Measurements from ENCODE around the gene CACNG6. TPM values are rescaled to one million over a fixed set of nuclear protein-coding genes. Genes with fewer than 3 reads are reported as not detected.

Gene CACNG6
- total RNA-seq, 6 donors from 2014 or later, result 1.5 to 11.5 (median 5.6) TPM; not detected in 2

GRCh38 chr19:53951947-53952346 is 39.5 kb upstream of the CACNG6 start:
- TF ChIP-seq EP300 (IDR thresholded peaks at IDR 0.05), result no peak
- 85 to 88% methylated on average over 9 of the region's 9 CpGs for WGBS, 2 donors
- H3K4me1 ChIP-seq, result no peaks in the 10 kb centered on the region

GRCh38 chr19:53953383-53953782 is 38.1 kb upstream of the CACNG6 start:
- no peak for DNase-seq
- 80 to 88% methylated on average over 7 to 8 of the region's 8 CpGs for WGBS, 2 donors
- no peak for ATAC-seq (ENCODE audit: low FRiP score in 2 of 2)
- H3K27me3 ChIP-seq, result peaks cover 0 to 11% (median 7%) of the 10 kb centered on the region in 4 donors
- H3K36me3 ChIP-seq, result no peaks in the 10 kb centered on the region
- no peak overlapping the region for H3K27ac ChIP-seq
- H3K9me3 ChIP-seq, result no peaks in the 10 kb centered on the region
- no peaks in the 10 kb centered on the region for H3K4me1 ChIP-seq
- TF ChIP-seq POLR2A (IDR thresholded peaks at IDR 0.05) (no peak), EP300 (IDR thresholded peaks at IDR 0.05) (no peak), CTCF (IDR thresholded peaks at IDR 0.05) (no peak), POLR2AphosphoS5 (IDR thresholded peaks at IDR 0.05) (no peak)
- H3K4me3 ChIP-seq, result no peak overlapping the region

More at GRCh38 chr19:53951947-53952346, 39.5 kb upstream of the CACNG6 start:
- no peaks in the 10 kb centered on the region for H3K9me3 ChIP-seq
- peaks cover 0 to 1% (median 0%) of the 10 kb centered on the region in 4 donors for H3K27me3 ChIP-seq
- H3K27ac ChIP-seq, result no peak overlapping the region
- DNase-seq (no peak), ATAC-seq (ENCODE audit: low FRiP score in 2 of 2) (no peak)
- H3K36me3 ChIP-seq, result no peaks in the 10 kb centered on the region
- no peak overlapping the region for H3K4me3 ChIP-seq

GRCh38 chr19:53957448-53958167 is 33.8 kb upstream of the CACNG6 start:
- peaks cover 0 to 45% (median 23%) of the 10 kb centered on the region in 4 donors for H3K27me3 ChIP-seq
- DNase-seq (no peak), ATAC-seq (ENCODE audit: low FRiP score in 2 of 2) (no peak)
- no peak for TF ChIP-seq POLR2AphosphoS5 (IDR thresholded peaks at IDR 0.05)
- TF ChIP-seq POLR2A (IDR thresholded peaks at IDR 0.05), result no peak
- no peak for TF ChIP-seq CTCF (IDR thresholded peaks at IDR 0.05)
- no peak for TF ChIP-seq EP300 (IDR thresholded peaks at IDR 0.05)
- H3K36me3 ChIP-seq, result no peaks in the 10 kb centered on the region
- peaks cover 0 to 4% (median 0%) of the 10 kb centered on the region in 4 donors for H3K4me1 ChIP-seq
- H3K4me3 ChIP-seq, result no peak overlapping the region
- WGBS, 2 donors, result 4 to 5% methylated on average over 15 of the region's 15 CpGs
- H3K9me3 ChIP-seq, result no peaks in the 10 kb centered on the region
- H3K27ac ChIP-seq, result no peak overlapping the region

GRCh38 chr19:53958168-53958571 is 33.3 kb upstream of the CACNG6 start:
- Histone ChIP-seq H3K36me3 (no peaks in the 10 kb centered on the region), H3K27ac (no peak overlapping the region), H3K4me3 (no peak overlapping the region), H3K27me3 (peaks cover 2 to 50% (median 28%) of the 10 kb centered on the region in 4 donors), H3K4me1 (peaks cover 0 to 8% (median 0%) of the 10 kb centered on the region in 4 donors), H3K9me3 (no peaks in the 10 kb centered on the region)
- DNase-seq (peak in 1 of 2 donors; percentile 64), ATAC-seq (ENCODE audit: low FRiP score in 2 of 2) (no peak)
- 2 to 8% methylated on average over 5 to 12 of the region's 14 CpGs for WGBS, 2 donors
- no peak for TF ChIP-seq CTCF (IDR thresholded peaks at IDR 0.05)
- TF ChIP-seq POLR2AphosphoS5 (IDR thresholded peaks at IDR 0.05), result no peak
- no peak for TF ChIP-seq POLR2A (IDR thresholded peaks at IDR 0.05)
- no peak for TF ChIP-seq EP300 (IDR thresholded peaks at IDR 0.05)

- peaks cover 2 to 54% (median 30%) of the 10 kb centered on the region in 4 donors for H3K27me3 ChIP-seq
- WGBS, 2 donors, result 2 to 3% methylated on average over 17 to 19 of the region's 22 CpGs
- H3K4me1 ChIP-seq, result peaks cover 0 to 9% (median 0%) of the 10 kb centered on the region in 4 donors
- no peak for TF ChIP-seq POLR2AphosphoS5 (IDR thresholded peaks at IDR 0.05)
- no peak for TF ChIP-seq POLR2A (IDR thresholded peaks at IDR 0.05)
- no peak for TF ChIP-seq EP300 (IDR thresholded peaks at IDR 0.05)
- TF ChIP-seq CTCF (IDR thresholded peaks at IDR 0.05), result no peak
- no peak overlapping the region for H3K4me3 ChIP-seq
- H3K36me3 ChIP-seq, result no peaks in the 10 kb centered on the region
- H3K27ac ChIP-seq, result no peak overlapping the region
- DNase-seq, result no peak
- no peak for ATAC-seq (ENCODE audit: low FRiP score in 2 of 2)
- H3K9me3 ChIP-seq, result no peaks in the 10 kb centered on the region
Observed at GRCh38 chr19:53958823-53959757, 32.3 kb upstream of the CACNG6 start.

Data from upper lobe of left lung (tissue), 6 donors.